GM10248 (cell line): ENCODE measurements around the gene UNC45B.

Source experiments
- CTCF ChIA-PET: fragments of 300-600 bp; sonication (Branson Sonifier 250); formaldehyde crosslinking; extraction: SDS; loops from one replicate; lab custom pipeline; 2021; ENCODE audit warnings: antibody characterized with exemption; lab: Yijun Ruan, JAX
- POLR2A ChIA-PET: fragments of 350-650 bp; sonication (Branson Sonifier 250); formaldehyde crosslinking; extraction: SDS; loops from one replicate; lab custom pipeline; 2020; ENCODE audit warnings: antibody characterized with exemption; lab: Yijun Ruan, JAX
- DNase-seq: peaks from one replicate; pipeline ENCODE4 v3.0.0; 2012; ENCODE audit errors: extremely low spot score
- TF ChIP-seq, protein P1 (sequence below): IDR thresholded peaks from 2 replicates; pipeline ENCODE4 v1.5.1; 2012; ENCODE audit warnings: mild to moderate bottlenecking, low read depth; ENCODE audit errors: extremely low read depth, missing control alignments, control extremely low read depth

The UNC45B gene

DNA sequence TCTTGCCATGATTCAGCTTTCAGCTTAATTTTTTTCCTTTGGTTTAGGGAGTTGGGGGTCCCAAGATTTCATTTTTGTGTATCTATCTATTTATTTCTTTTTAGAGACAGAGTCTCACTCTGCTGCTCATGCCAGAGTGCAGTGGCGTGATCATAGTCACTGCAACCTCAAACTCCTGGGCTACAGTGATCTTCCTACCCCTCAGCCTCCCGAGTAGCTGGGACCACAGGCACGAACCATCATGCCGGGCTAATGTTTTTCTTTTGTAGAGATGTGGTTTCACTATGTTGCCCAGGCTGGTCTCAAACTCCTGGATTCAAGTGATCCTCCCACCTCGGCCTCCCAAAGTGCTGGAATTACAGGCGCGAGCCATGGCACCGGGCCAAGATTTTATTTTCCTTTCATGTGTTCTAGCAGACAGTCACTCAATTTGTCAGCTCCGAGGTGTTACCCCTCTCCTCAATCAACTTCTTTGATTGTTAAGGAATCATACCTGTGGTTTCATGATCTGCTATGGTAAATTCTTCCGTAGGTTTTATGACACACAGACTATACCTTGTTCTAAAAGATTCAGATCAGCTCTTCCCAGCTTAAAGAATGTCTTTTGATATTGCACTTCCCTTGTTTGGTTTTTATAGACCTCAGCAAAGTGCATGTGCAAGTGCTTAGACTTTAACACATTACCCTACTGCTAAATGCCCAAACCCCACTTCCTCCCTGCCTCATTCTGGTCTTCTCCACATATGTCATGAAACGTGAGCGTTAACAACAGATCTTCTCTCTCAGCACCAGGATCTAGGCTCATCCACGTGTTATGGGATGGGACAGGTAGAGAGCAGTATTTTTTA lies 13.0 kb downstream of the UNC45B start:
- CTCF ChIA-PET = interaction anchor here (1.0 kb wide), 1 partner anchor 9 kb away, joined by 3 read pairs; no protein-coding TSS in a partner anchor
- POLR2A ChIA-PET = interaction anchor here (0.6 kb wide), 1 partner anchor 213 kb away, joined by 3 read pairs; the partner anchor contains the start of gene SLFN11
- TF ChIP-seq, protein P1, sequence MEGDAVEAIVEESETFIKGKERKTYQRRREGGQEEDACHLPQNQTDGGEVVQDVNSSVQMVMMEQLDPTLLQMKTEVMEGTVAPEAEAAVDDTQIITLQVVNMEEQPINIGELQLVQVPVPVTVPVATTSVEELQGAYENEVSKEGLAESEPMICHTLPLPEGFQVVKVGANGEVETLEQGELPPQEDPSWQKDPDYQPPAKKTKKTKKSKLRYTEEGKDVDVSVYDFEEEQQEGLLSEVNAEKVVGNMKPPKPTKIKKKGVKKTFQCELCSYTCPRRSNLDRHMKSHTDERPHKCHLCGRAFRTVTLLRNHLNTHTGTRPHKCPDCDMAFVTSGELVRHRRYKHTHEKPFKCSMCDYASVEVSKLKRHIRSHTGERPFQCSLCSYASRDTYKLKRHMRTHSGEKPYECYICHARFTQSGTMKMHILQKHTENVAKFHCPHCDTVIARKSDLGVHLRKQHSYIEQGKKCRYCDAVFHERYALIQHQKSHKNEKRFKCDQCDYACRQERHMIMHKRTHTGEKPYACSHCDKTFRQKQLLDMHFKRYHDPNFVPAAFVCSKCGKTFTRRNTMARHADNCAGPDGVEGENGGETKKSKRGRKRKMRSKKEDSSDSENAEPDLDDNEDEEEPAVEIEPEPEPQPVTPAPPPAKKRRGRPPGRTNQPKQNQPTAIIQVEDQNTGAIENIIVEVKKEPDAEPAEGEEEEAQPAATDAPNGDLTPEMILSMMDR = no peak
- DNase-seq = no peak

DNA sequence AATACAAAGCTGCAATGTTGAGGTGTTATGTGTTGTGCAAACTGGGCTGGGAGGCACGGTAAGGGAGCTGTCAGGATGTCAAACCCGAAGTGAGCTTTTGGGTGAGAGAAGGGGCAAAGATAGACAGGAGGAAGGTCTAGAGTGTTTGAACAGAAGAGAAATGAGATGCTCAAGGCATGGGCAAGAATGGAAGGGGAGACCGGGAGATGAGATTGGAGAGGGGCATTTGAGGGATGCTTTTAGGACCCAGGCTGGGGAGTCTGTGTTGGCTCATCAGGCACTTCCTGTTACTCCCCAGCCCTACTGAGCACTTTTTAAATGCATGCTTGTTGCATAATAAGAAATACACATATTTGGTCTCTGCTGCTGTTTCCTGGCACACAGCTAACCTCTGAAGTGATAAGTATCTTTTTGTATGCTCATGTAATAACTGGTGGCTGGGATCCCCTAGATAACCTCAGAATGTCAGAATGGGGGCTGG lies 13.7 kb downstream of the UNC45B start:
- POLR2A ChIA-PET = interaction anchor here (0.6 kb wide), 1 partner anchor 212 kb away, joined by 3 read pairs; the partner anchor contains the start of gene SLFN11
- no peak for DNase-seq
- CTCF ChIA-PET = interaction anchor here (1.0 kb wide), 1 partner anchor 8 kb away, joined by 3 read pairs; no protein-coding TSS in a partner anchor
- TF ChIP-seq, protein P1 = no peak

DNA sequence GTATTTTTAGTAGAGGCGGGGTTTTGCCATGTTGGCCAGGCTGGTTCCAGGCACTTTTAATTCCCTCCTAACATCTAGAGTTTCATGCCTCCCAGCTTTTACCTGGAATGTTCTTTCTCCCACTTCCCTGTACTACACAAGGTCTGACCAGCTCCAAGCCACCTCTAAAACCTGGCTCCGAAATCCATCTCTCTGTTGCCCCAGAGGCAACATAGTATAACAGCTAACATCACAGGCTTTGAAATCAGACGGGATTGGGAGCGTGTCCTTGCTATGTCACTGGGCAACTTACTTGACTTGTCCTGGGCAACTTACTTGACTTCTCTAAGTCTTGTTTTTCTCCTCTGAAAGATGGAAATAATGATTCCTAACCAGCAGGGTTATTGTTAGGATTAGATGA lies 15.1 kb downstream of the UNC45B start:
- ChIA-PET CTCF (interaction anchor here (0.8 to 1.7 kb wide), 2 partner anchors 21 to 586 kb away, joined by 3 read pairs; partner anchors contain the start of gene NLE1), POLR2A (no interaction called here)
- DNase-seq = no peak

DNA sequence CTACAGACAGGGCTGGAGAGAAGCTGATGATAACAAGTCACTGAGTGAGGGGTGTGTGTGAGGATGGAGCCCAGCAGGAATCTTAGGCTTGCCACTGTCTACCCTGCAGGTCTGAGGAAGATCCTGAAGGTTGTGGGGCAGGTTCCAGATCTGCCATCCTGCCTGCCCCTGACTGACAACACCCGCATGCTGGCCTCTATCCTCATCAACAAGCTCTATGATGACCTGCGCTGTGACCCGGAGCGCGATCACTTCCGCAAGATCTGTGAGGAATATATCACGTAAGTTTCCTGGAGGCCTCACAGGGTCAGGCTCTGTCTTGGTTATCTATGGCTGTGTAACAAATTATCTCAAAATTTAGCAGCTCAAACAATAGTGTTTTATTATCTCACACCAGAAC lies 16.3 kb downstream of the UNC45B start:
- DNase-seq = no peak
- ChIA-PET POLR2A (no interaction called here), CTCF (interaction anchor here (1.7 kb wide), 1 partner anchor 584 kb away, joined by 3 read pairs; no protein-coding TSS in a partner anchor)
- TF ChIP-seq, protein P1 = no peak

More for the DNA sequence above, 15.1 kb downstream of the UNC45B start:
- TF ChIP-seq, protein P1 = no peak

DNA sequence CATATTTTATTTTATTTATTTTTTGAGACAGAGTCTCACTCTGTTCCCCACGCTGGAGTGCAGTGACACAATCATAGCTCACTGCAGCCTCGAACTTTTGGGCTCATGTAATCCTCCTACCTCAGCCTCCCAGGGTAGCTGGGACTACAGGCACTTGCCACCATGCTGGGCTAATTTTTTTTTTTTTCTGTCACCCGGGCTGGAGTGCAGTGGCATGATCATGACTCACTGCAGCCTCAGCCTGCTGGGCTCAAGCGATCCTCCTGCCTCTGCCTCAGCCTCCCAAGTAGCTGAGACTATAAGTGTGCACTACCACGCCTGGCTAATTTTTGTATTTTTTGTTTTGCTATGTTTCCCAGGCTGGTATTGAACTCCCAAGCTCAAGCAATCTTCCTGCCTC lies 17.1 kb downstream of the UNC45B start:
- ChIA-PET CTCF (interaction anchor here (1.0 kb wide), 1 partner anchor 11 kb away, joined by 3 read pairs; no protein-coding TSS in a partner anchor), POLR2A (no interaction called here)
- TF ChIP-seq, protein P1 = no peak
- DNase-seq = no peak

DNA sequence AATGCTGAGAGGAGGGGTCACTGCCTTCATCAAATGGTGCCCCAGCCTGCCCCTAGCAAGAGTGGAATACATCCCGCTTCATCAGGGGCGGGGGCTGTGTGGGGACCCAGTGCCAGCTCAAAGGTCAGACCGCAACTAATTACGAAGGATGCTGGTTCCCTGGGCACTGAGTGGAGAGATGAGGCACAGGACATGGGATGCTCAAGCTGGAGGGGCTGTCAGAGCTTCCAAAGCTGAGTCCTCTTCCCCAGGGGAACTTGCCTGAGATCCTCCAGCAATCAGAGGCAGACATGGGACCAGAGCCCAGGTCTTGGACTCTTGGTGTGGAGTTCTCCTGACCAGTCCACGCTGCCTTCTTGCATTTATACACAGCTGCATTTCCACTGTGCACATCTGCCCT lies 18.9 kb downstream of the UNC45B start:
- no peak for DNase-seq
- POLR2A ChIA-PET = no interaction called here
- TF ChIP-seq, protein P1 = no peak
- CTCF ChIA-PET = interaction anchor here (1.1 to 2.4 kb wide), 4 partner anchors 147 to 581 kb away, joined by 3 to 10 read pairs (median 3); no protein-coding TSS in a partner anchor
